SK-N-SH (cell line): ENCODE measurements around the gene RAPGEF6.

Source experiments
- FOSL2 ChIP-seq: IDR thresholded peaks from 2 replicates; pipeline ENCODE4 v1.4.0; 2012; ENCODE audit warnings: low read depth, mild to moderate bottlenecking, moderate library complexity, borderline replicate concordance
- TF ChIP-seq, protein P1 (sequence below): fragments of 150-350 bp; IDR thresholded peaks from 2 replicates; pipeline ENCODE4 v1.6.1; 2017; ENCODE audit warnings: antibody characterized with exemption, low read length, low read depth, borderline replicate concordance
- TF ChIP-seq, protein P2 (sequence below): fragments of 200-600 bp; sonication (generic); IDR thresholded peaks from 2 replicates; pipeline ENCODE4 v1.6.1; 2017; ENCODE audit warnings: antibody characterized with exemption, mild to moderate bottlenecking, moderate library complexity

GRCh38 chr5:131482617-131483016, 152.4 kb downstream of the RAPGEF6 start:
- TF ChIP-seq, protein P1, sequence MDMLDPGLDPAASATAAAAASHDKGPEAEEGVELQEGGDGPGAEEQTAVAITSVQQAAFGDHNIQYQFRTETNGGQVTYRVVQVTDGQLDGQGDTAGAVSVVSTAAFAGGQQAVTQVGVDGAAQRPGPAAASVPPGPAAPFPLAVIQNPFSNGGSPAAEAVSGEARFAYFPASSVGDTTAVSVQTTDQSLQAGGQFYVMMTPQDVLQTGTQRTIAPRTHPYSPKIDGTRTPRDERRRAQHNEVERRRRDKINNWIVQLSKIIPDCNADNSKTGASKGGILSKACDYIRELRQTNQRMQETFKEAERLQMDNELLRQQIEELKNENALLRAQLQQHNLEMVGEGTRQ, result no peak
- TF ChIP-seq, protein P2, sequence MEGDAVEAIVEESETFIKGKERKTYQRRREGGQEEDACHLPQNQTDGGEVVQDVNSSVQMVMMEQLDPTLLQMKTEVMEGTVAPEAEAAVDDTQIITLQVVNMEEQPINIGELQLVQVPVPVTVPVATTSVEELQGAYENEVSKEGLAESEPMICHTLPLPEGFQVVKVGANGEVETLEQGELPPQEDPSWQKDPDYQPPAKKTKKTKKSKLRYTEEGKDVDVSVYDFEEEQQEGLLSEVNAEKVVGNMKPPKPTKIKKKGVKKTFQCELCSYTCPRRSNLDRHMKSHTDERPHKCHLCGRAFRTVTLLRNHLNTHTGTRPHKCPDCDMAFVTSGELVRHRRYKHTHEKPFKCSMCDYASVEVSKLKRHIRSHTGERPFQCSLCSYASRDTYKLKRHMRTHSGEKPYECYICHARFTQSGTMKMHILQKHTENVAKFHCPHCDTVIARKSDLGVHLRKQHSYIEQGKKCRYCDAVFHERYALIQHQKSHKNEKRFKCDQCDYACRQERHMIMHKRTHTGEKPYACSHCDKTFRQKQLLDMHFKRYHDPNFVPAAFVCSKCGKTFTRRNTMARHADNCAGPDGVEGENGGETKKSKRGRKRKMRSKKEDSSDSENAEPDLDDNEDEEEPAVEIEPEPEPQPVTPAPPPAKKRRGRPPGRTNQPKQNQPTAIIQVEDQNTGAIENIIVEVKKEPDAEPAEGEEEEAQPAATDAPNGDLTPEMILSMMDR, result no peak
- TF ChIP-seq FOSL2, result no peak
